Left lung (tissue), 10 donors: ENCODE measurements around the gene DST. TPM values are rescaled to one million over a fixed set of nuclear protein-coding genes. Genes with fewer than 3 reads are reported as not detected.

Source experiments
- ATAC-seq: fragments of 200-7000 bp; cut with Tn5 transposase; one replicate; pipeline ENCODE4 v1.9.1; 2020; ENCODE audit warnings: moderate library complexity
- DNase-seq, 4 donors: peaks; one replicate each; pipeline ENCODE4 v3.0.0-alpha.2; 2013 to 2020
- H3K27ac ChIP-seq, 2 donors: fragments of 200-600 bp; sonication (generic) in 1 of 2; one replicate each; pipeline versions ENCODE4 v1.5.0 to v1.8.0; 2020 to 2021
- H3K27me3 ChIP-seq, 2 donors: fragments of 200-600 bp; sonication (generic) in 1 of 2; one replicate each; pipeline versions ENCODE4 v1.5.0 to v1.8.0; 2020 to 2021
- H3K36me3 ChIP-seq, 2 donors: fragments of 200-600 bp; sonication (generic) in 1 of 2; one replicate each; pipeline versions ENCODE4 v1.5.0 to v1.8.0; 2020 to 2021
- H3K4me1 ChIP-seq, 2 donors: fragments of 200-600 bp; one replicate each; pipeline ENCODE4 v1.8.0; 2021
- H3K4me3 ChIP-seq, 2 donors: fragments of 200-600 bp; sonication (generic) in 1 of 2; one replicate each; pipeline versions ENCODE4 v1.5.0 to v1.8.0; 2020 to 2021; ENCODE audit warnings: mild to moderate bottlenecking in 1 of 2
- H3K9me3 ChIP-seq, 2 donors: fragments of 200-600 bp; sonication (generic) in 1 of 2; one replicate each; pipeline versions ENCODE4 v1.5.0 to v1.8.0; 2020 to 2021
- intact Hi-C, 2 donors: fragments of 100-400 bp; cut with DNase I; formaldehyde crosslinking; loops; one replicate each; pipeline versions ENCODE4 v1.11.2 to v1.14.2; 2022
- polyA plus RNA-seq, 6 donors: library from polyadenylated mRNA; unstranded; fragments of 120-200 nt; gene quantifications; one replicate each; pipeline ENCODE4 v1.2.1, GENCODE V29; 2013; ENCODE audit not compliant: insufficient read length in 6 of 6
- total RNA-seq, 2 donors: library from RNA; stranded (reverse); fragmentation: NEBNext Ultra II Directional; extraction: Animal tissue kit (Norgen Biotek cat#: 25700); gene quantifications; one replicate each; pipeline ENCODE4 v1.2.1, GENCODE V29; 2021
- TF ChIP-seq, protein P1 (sequence below), 2 donors: fragments of 200-600 bp; sonication (generic) in 1 of 2; IDR thresholded peaks; one replicate each; pipeline versions ENCODE4 v1.5.0 to v1.8.0; 2021; ENCODE audit warnings: antibody characterized with exemption in 2 of 2
- donor health status: DM: no; HTN: yes; CAD: no.
- donor health status: DM: no; HTN: no; CAD: no.

The DST gene
- total and polyA plus RNA-seq, 8 donors, result 290 to 636 (median 504) TPM

- TF ChIP-seq, protein P1, sequence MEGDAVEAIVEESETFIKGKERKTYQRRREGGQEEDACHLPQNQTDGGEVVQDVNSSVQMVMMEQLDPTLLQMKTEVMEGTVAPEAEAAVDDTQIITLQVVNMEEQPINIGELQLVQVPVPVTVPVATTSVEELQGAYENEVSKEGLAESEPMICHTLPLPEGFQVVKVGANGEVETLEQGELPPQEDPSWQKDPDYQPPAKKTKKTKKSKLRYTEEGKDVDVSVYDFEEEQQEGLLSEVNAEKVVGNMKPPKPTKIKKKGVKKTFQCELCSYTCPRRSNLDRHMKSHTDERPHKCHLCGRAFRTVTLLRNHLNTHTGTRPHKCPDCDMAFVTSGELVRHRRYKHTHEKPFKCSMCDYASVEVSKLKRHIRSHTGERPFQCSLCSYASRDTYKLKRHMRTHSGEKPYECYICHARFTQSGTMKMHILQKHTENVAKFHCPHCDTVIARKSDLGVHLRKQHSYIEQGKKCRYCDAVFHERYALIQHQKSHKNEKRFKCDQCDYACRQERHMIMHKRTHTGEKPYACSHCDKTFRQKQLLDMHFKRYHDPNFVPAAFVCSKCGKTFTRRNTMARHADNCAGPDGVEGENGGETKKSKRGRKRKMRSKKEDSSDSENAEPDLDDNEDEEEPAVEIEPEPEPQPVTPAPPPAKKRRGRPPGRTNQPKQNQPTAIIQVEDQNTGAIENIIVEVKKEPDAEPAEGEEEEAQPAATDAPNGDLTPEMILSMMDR (IDR thresholded peaks at IDR 0.05), result no peak
- intact Hi-C loops, result no loop called here
- DNase-seq, result no peak
- H3K27me3 ChIP-seq, result no peaks in the 10 kb centered on the region
- no peak for ATAC-seq
- H3K27ac ChIP-seq, result peak overlapping the region; percentile 85 to 97
- peak overlapping the region in 1 of 2 donors; percentile 44 for H3K4me3 ChIP-seq
- H3K9me3 ChIP-seq, result no peaks in the 10 kb centered on the region
- H3K36me3 ChIP-seq, result peaks cover 0 to 10% of the 10 kb centered on the region in 2 donors
- peaks cover 9 to 25% of the 10 kb centered on the region in 2 donors for H3K4me1 ChIP-seq
Measured at GRCh38 chr6:56538851-56539250, 103.8 kb downstream of the DST start.

- H3K36me3 ChIP-seq, result peaks cover 0 to 10% of the 10 kb centered on the region in 2 donors
- TF ChIP-seq, protein P1 (IDR thresholded peaks at IDR 0.05), result no peak
- H3K4me1 ChIP-seq, result peaks cover 9 to 25% of the 10 kb centered on the region in 2 donors
- ATAC-seq (no peak), DNase-seq (no peak)
- H3K27me3 ChIP-seq, result no peaks in the 10 kb centered on the region
- peak overlapping the region in 1 of 2 donors; percentile 44 for H3K4me3 ChIP-seq
- intact Hi-C loops, result no loop called here
- no peaks in the 10 kb centered on the region for H3K9me3 ChIP-seq
- no peak overlapping the region for H3K27ac ChIP-seq
Measured at GRCh38 chr6:56537223-56537770, 105.4 kb downstream of the DST start.

DNA sequence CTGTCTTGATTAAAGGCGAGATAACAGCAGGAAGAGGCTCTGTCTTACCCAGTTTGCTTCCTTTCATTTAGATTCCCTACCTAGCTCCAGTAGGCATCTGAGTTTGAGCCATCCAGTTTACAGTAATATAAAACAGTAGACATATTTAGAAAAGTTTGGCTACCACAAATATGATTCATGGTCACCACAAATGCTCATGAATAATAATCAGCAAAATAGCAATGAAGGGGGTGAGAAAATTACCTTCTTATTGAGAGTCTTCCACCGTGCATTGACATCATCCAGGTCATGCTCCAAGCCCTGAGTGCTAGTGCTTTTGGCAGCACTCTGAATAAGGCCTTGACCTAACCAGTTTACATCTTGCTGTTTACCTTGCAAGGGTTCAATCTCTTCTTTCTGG, 106.2 kb downstream of the DST start:
- peak overlapping the region in 1 of 2 donors; percentile 26 for H3K27ac ChIP-seq
- peaks cover 0 to 14% of the 10 kb centered on the region in 2 donors for H3K36me3 ChIP-seq
- TF ChIP-seq, protein P1 (IDR thresholded peaks at IDR 0.05), result no peak
- H3K9me3 ChIP-seq, result no peaks in the 10 kb centered on the region
- no peaks in the 10 kb centered on the region for H3K27me3 ChIP-seq
- intact Hi-C loops, result no loop called here
- no peak for ATAC-seq
- H3K4me3 ChIP-seq, result no peak overlapping the region
- H3K4me1 ChIP-seq, result peaks cover 5 to 17% of the 10 kb centered on the region in 2 donors
- no peak for DNase-seq

- H3K4me3 ChIP-seq, result no peak overlapping the region
- no peak overlapping the region for H3K27ac ChIP-seq
- peaks cover 0 to 14% of the 10 kb centered on the region in 2 donors for H3K36me3 ChIP-seq
- no peak for DNase-seq
- ATAC-seq, result no peak
- H3K9me3 ChIP-seq, result no peaks in the 10 kb centered on the region
- H3K27me3 ChIP-seq, result no peaks in the 10 kb centered on the region
- intact Hi-C loops, result no loop called here
- peaks cover 5 to 10% of the 10 kb centered on the region in 2 donors for H3K4me1 ChIP-seq
- TF ChIP-seq, protein P1 (IDR thresholded peaks at IDR 0.05), result no peak
Measured at GRCh38 chr6:56535626-56536025, 107.1 kb downstream of the DST start.

- ATAC-seq (no peak), DNase-seq (peak in 1 of 4 donors; percentile 28)
- no peak overlapping the region for H3K27ac ChIP-seq
- no peaks in the 10 kb centered on the region for H3K9me3 ChIP-seq
- TF ChIP-seq, protein P1 (IDR thresholded peaks at IDR 0.05), result no peak
- H3K4me3 ChIP-seq, result no peak overlapping the region
- H3K4me1 ChIP-seq, result peaks cover 2 to 5% of the 10 kb centered on the region in 2 donors
- peaks cover 0 to 14% of the 10 kb centered on the region in 2 donors for H3K36me3 ChIP-seq
- intact Hi-C loops, result no loop called here
- H3K27me3 ChIP-seq, result no peaks in the 10 kb centered on the region
Measured at GRCh38 chr6:56534680-56535419, 107.8 kb downstream of the DST start.
